Ishikawa (cell line): Measurements from ENCODE around the gene TES.

Experiments used
- EGR1 ChIP-seq: IDR thresholded peaks from 2 replicates; pipeline ENCODE4 v1.6.1; 2012
- EP300 ChIP-seq: IDR thresholded peaks from 2 replicates; pipeline ENCODE4 v1.6.1; 2012; ENCODE audit warnings: borderline replicate concordance
- MAX ChIP-seq: IDR thresholded peaks from 2 replicates; pipeline ENCODE4 v1.6.1; 2012
- REST ChIP-seq: IDR thresholded peaks from 2 replicates; pipeline ENCODE4 v1.6.1; 2012; ENCODE audit warnings: low read depth, mild to moderate bottlenecking
- TAF1 ChIP-seq: IDR thresholded peaks from 2 replicates; pipeline ENCODE4 v1.6.1; 2012; ENCODE audit warnings: low read depth, mild to moderate bottlenecking
- TEAD4 ChIP-seq: IDR thresholded peaks from 2 replicates; pipeline ENCODE4 v1.6.1; 2012
- YY1 ChIP-seq: IDR thresholded peaks from 2 replicates; pipeline ENCODE4 v1.6.1; 2012; ENCODE audit warnings: low read depth
- TF ChIP-seq, protein P1 (sequence below): IDR thresholded peaks from 2 replicates; pipeline ENCODE4 v1.6.1; 2012

DNA sequence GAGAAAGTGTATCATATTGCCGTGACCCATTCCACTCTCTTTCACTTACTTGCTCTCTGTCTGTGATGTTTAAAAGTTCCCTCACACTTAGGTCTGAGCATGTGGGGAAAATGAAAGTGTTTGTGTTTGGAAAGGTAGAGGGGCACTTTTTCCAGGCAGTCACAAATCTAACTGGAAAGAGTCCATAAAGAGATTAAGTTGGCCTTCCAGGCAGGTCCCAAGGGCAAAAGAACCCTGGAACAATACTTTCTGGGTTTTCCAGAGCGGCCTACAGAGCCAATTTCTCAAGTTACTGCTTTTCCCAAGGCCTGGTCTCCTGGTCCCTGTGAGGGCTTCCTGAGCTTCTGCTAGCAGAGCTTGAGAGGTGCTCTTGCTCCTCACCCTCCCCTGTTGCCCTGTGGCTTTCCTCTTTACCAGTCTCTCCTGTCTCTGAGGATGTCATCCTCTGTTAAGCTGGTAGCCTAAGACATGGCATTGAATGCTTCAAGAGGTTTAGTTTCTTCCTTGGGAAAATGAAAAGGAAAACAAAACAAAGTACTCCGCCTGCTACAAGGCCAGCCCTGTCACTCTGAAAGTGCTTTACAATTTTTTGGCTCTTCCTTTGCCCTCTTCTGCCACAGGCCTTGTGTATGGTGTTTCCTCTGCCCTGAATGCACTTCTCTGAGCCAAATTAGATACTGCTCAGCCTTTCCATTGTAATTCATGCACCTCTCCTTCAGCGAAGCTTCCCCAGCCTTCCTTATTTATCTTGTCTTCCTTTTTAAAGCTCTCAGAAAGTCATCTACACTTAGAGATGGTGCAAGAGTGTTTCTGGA is 20.1 kb downstream of the TES start:
- TF ChIP-seq, protein P1, sequence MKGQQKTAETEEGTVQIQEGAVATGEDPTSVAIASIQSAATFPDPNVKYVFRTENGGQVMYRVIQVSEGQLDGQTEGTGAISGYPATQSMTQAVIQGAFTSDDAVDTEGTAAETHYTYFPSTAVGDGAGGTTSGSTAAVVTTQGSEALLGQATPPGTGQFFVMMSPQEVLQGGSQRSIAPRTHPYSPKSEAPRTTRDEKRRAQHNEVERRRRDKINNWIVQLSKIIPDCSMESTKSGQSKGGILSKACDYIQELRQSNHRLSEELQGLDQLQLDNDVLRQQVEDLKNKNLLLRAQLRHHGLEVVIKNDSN: no peak
- TF ChIP-seq REST: no peak
- no peak for TF ChIP-seq EP300
- TF ChIP-seq MAX: no peak
- no peak for TF ChIP-seq YY1
- no peak for TF ChIP-seq TAF1
- no peak for TF ChIP-seq EGR1
- TF ChIP-seq TEAD4: no peak
